ENCODE measurements around the gene POGK. TPM values are rescaled to one million over a fixed set of nuclear protein-coding genes. Genes with fewer than 3 reads are reported as not detected.
A peak's percentile ranks its signal among the peaks of the same experiment; 100 is the strongest.

The POGK gene
- total RNA-seq, 1 donor from 2014 or later, result 68.6 TPM

- intact Hi-C loops (cut with DNase I), result no loop called here
- H3K27ac ChIP-seq, result no peak overlapping the region
Observed at GRCh38 chr1:166895766-166896165, 56.5 kb downstream of the POGK start.

GRCh38 chr1:166899769-166900168 is 60.5 kb downstream of the POGK start:
- DNase-seq (no peak), ATAC-seq (no peak)
- Histone ChIP-seq H3K4me3 (no peak overlapping the region), H3K36me3 (no peaks in the 10 kb centered on the region), H3K27ac (no peak overlapping the region), H3K27me3 (no peaks in the 10 kb centered on the region), H3K4me1 (no peaks in the 10 kb centered on the region), H3K9me3 (peaks cover 8% of the 10 kb centered on the region)
- intact Hi-C loops (cut with DNase I), result loop anchor here (10.0 kb wide), 1 partner anchor 165 kb away; no protein-coding TSS in a partner anchor
- no peak for TF ChIP-seq CTCF (IDR thresholded peaks at IDR 0.05)

More at GRCh38 chr1:166895766-166896165, 56.5 kb downstream of the POGK start:
- no peak for DNase-seq
- no peak for ATAC-seq
- Histone ChIP-seq H3K9me3 (peaks cover 8% of the 10 kb centered on the region), H3K27me3 (peaks cover 5% of the 10 kb centered on the region), H3K4me1 (no peaks in the 10 kb centered on the region), H3K4me3 (no peak overlapping the region), H3K36me3 (no peaks in the 10 kb centered on the region)
- no peak for TF ChIP-seq CTCF (IDR thresholded peaks at IDR 0.05)

GRCh38 chr1:166900987-166901386 is 61.7 kb downstream of the POGK start:
- Histone ChIP-seq H3K36me3 (no peaks in the 10 kb centered on the region), H3K27me3 (no peaks in the 10 kb centered on the region), H3K9me3 (peaks cover 8% of the 10 kb centered on the region), H3K4me1 (no peaks in the 10 kb centered on the region), H3K4me3 (no peak overlapping the region), H3K27ac (no peak overlapping the region)
- intact Hi-C loops (cut with DNase I), result loop anchor here (10.0 kb wide), 1 partner anchor 164 kb away; no protein-coding TSS in a partner anchor
- DNase-seq, result no peak
- ATAC-seq, result no peak
- TF ChIP-seq CTCF (IDR thresholded peaks at IDR 0.05), result no peak

- no peak overlapping the region for H3K27ac ChIP-seq
- ATAC-seq (peak; percentile 90), DNase-seq (no peak)
- no peaks in the 10 kb centered on the region for H3K4me1 ChIP-seq
- peaks cover 5% of the 10 kb centered on the region for H3K9me3 ChIP-seq
- no peaks in the 10 kb centered on the region for H3K36me3 ChIP-seq
- TF ChIP-seq CTCF (IDR thresholded peaks at IDR 0.05), result no peak
- intact Hi-C loops (cut with DNase I), result loop anchor here (10.0 kb wide), 1 partner anchor 163 kb away; no protein-coding TSS in a partner anchor
- no peak overlapping the region for H3K4me3 ChIP-seq
- no peaks in the 10 kb centered on the region for H3K27me3 ChIP-seq
Observed at GRCh38 chr1:166902279-166902678, 63.0 kb downstream of the POGK start.

- TF ChIP-seq CTCF (IDR thresholded peaks at IDR 0.05), result no peak
- Histone ChIP-seq H3K27ac (no peak overlapping the region), H3K4me1 (no peaks in the 10 kb centered on the region), H3K4me3 (no peak overlapping the region), H3K27me3 (no peaks in the 10 kb centered on the region), H3K9me3 (no peaks in the 10 kb centered on the region), H3K36me3 (no peaks in the 10 kb centered on the region)
- intact Hi-C loops (cut with DNase I), result loop anchor here (10.0 kb wide), 1 partner anchor 162 kb away; no protein-coding TSS in a partner anchor
- ATAC-seq, result peak; percentile 74
- DNase-seq, result no peak
Observed at GRCh38 chr1:166903232-166903631, 64.0 kb downstream of the POGK start.

- H3K36me3 ChIP-seq, result no peaks in the 10 kb centered on the region
- no peaks in the 10 kb centered on the region for H3K9me3 ChIP-seq
- H3K4me3 ChIP-seq, result no peak overlapping the region
- H3K4me1 ChIP-seq, result no peaks in the 10 kb centered on the region
- TF ChIP-seq CTCF (IDR thresholded peaks at IDR 0.05), result no peak
- H3K27me3 ChIP-seq, result no peaks in the 10 kb centered on the region
- DNase-seq, result no peak
- intact Hi-C loops (cut with DNase I), result loop anchor here (10.0 kb wide), 1 partner anchor 160 kb away; no protein-coding TSS in a partner anchor
- ATAC-seq, result no peak
- H3K27ac ChIP-seq, result no peak overlapping the region
Observed at GRCh38 chr1:166905136-166905535, 65.9 kb downstream of the POGK start.
